Stomach (tissue), 9 donors: Measurements from ENCODE around the gene MTA2. TPM values are rescaled to one million over a fixed set of nuclear protein-coding genes. Genes with fewer than 3 reads are reported as not detected.
A peak's percentile ranks its signal among the peaks of the same experiment; 100 is the strongest.

ENCODE experiments used
- DNase-seq, 2 donors: peaks; one replicate each; pipeline versions ENCODE4 v3.0.0 to v3.0.0-alpha.2; 2013 to 2019
- H3K27ac ChIP-seq, 5 donors: fragments of 200-600 bp in 4 of 5; sonication (generic) in 4 of 5; one replicate each; pipeline ENCODE4 v1.5.1; 2013 to 2019; ENCODE audit warnings: mild to moderate bottlenecking in 1 of 5, moderate library complexity in 1 of 5
- H3K27me3 ChIP-seq, 3 donors: fragments of 200-600 bp; sonication (generic); one replicate each; pipeline ENCODE4 v1.5.1; 2017 to 2019; ENCODE audit warnings: mixed run types in 1 of 3
- H3K36me3 ChIP-seq, 4 donors: fragments of 200-600 bp; sonication (generic); 1 replicate in 3 of 4; 2 replicates in 1 of 4; pipeline ENCODE4 v1.5.1; 2016 to 2019
- H3K4me1 ChIP-seq, 4 donors: fragments of 200-600 bp; sonication (generic); one replicate each; pipeline ENCODE4 v1.5.1; 2016 to 2019
- H3K4me3 ChIP-seq, 4 donors: fragments of 200-600 bp; sonication (generic) in 3 of 4; one replicate each; pipeline ENCODE4 v1.5.1; 2016 to 2019; ENCODE audit warnings: mild to moderate bottlenecking in 1 of 4
- H3K9me3 ChIP-seq, 4 donors: fragments of 200-600 bp; sonication (generic); one replicate each; pipeline ENCODE4 v1.5.1; 2016 to 2019
- CTCF ChIP-seq, 7 experiments: fragments of 450-650 bp in 4 of 7; fragments of 200-600 bp in 3 of 7; sonication (generic) in 3 of 7; IDR thresholded peaks; one replicate each; pipeline ENCODE4 v1.5.1; 2016 to 2019; ENCODE audit warnings: antibody characterized with exemption in 7 of 7, control low read depth in 2 of 7, mild to moderate bottlenecking in 1 of 7
- EP300 ChIP-seq: sonication (generic); formaldehyde crosslinking; IDR thresholded peaks from one replicate; pipeline ENCODE4 v1.6.1; 2017; ENCODE audit warnings: antibody characterized with exemption
- POLR2A ChIP-seq, 4 donors: fragments of 450-650 bp; IDR thresholded peaks; one replicate each; pipeline ENCODE4 v1.6.1; 2016; ENCODE audit warnings: antibody characterized with exemption in 4 of 4, control low read depth in 2 of 4, mild to moderate bottlenecking in 1 of 4, moderate library complexity in 1 of 4
- POLR2AphosphoS5 ChIP-seq, 3 donors: sonication (generic); formaldehyde crosslinking; IDR thresholded peaks; one replicate each; pipeline ENCODE4 v1.6.1; 2016; ENCODE audit warnings: antibody characterized with exemption in 3 of 3
- WGBS, 5 donors: extraction: QIAGEN DNeasy Blood & Tissue Kit in 3 of 5; methylation state at CpG; one replicate each; pipeline versions ENCODE4 v1.1.5 to v1.1.7; 2013 to 2018; 5-methylcytosine and 5-hydroxymethylcytosine counted together
- intact Hi-C: fragments of 100-400 bp; cut with DNase I; formaldehyde crosslinking; loops from one replicate; pipeline ENCODE4 v1.15.1; 2023; ENCODE audit warnings: low total_unique reads
- polyA plus RNA-seq, 3 donors: library from polyadenylated mRNA; stranded (reverse); fragments of 200-250 nt; gene quantifications; one replicate each; pipeline ENCODE4 v1.2.3, GENCODE V29; 2013
- total RNA-seq, 5 donors: library from RNA; depleted of rRNA; stranded (reverse); fragments of >200 nt; gene quantifications; one replicate each; pipeline versions ENCODE4 v1.1.0 to v1.2.3, GENCODE V29; 2014 to 2016
- donor health status: healthy with polysubstance abuse.
- donor health status: Bipolar disorder and iron deficiency.
- donor health status: healthy.

The MTA2 gene
- total and polyA plus RNA-seq, 8 donors: 32.8 to 110 (median 56.5) TPM

DNA sequence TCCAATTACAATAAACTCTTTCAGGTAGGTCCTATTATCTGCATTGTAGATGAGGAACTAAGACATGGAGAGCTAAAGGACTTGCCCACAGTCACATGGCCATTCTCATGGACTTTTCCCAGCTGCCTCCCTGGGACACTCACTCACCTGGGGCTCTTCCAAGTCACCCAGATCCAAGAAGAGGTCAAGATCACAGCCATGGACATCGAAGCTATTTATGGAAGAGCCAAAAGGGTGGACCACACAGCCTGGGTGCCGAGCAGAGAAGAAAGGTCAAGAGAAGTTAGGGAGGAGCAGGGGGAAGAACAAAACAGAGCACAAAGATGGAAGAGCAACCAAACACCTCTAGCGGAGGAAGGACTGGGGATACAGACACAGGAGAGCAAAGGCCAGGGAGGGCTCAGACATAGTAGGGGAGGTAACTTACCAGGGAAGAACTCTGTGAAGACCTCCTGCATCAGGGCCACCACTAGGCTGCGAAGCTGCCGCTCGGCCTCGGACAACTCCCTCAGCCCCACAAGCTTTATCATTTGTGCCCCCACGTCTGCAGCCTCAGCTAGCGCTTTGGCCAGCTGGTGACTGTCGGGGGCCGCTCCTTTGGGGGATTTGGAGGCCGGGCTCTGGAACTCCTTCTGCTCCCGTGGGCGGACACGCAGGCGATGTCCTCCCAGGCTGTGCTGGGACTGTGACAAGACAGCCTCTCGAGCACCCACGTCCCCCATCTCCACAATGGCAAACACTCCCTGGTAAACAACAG, 20.5 kb downstream of the MTA2 start:
- TF ChIP-seq EP300 (no peak), POLR2A (IDR thresholded peaks at IDR 0.05) (no peak), CTCF (IDR thresholded peaks at IDR 0.05) (no peak), POLR2AphosphoS5 (IDR thresholded peaks at IDR 0.05) (no peak)
- 90 to 95% (median 93%) methylated on average over 18 of the region's 18 CpGs for WGBS, 5 donors
- intact Hi-C loops: no loop called here
- H3K36me3 ChIP-seq: peaks cover 30 to 96% (median 89%) of the 10 kb centered on the region in 4 donors
- H3K27ac ChIP-seq: no peak overlapping the region
- H3K4me3 ChIP-seq: no peak overlapping the region
- peaks cover 5 to 22% (median 12%) of the 10 kb centered on the region in 4 donors for H3K4me1 ChIP-seq
- no peaks in the 10 kb centered on the region for H3K9me3 ChIP-seq
- H3K27me3 ChIP-seq: no peaks in the 10 kb centered on the region
- DNase-seq: no peak

DNA sequence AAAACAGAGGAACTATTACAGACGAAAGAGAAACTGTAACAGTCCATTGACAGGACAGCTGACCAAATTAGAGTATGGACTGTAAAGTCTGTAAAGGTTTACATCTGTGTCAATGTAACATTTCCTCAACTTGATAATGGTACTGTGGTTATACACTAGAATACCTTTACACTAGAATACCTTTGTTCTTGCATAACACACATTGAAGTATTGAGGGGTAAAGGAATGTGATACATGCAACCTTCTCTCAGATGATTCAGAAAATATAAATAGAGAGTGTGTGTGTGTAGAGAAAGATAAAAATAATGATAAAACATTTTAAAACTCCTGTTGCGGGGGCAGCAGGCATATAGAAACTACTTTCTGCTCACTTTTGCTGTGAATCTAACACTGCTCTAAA, 22.4 kb downstream of the MTA2 start:
- Histone ChIP-seq H3K27me3 (no peaks in the 10 kb centered on the region), H3K9me3 (no peaks in the 10 kb centered on the region), H3K4me1 (peaks cover 21 to 34% (median 30%) of the 10 kb centered on the region in 4 donors), H3K4me3 (no peak overlapping the region), H3K36me3 (peaks cover 20 to 83% (median 79%) of the 10 kb centered on the region in 4 donors), H3K27ac (no peak overlapping the region)
- DNase-seq: no peak
- 71 to 94% (median 81%) methylated on average over 2 of the region's 2 CpGs for WGBS, 5 donors
- intact Hi-C loops: no loop called here
- TF ChIP-seq CTCF (IDR thresholded peaks at IDR 0.05) (no peak), POLR2A (IDR thresholded peaks at IDR 0.05) (no peak), POLR2AphosphoS5 (IDR thresholded peaks at IDR 0.05) (no peak), EP300 (no peak)

GRCh38 chr11:62578541-62578940, 23.1 kb downstream of the MTA2 start:
- DNase-seq: no peak
- Histone ChIP-seq H3K27me3 (no peaks in the 10 kb centered on the region), H3K36me3 (peaks cover 20 to 76% (median 73%) of the 10 kb centered on the region in 4 donors), H3K4me1 (peaks cover 21 to 35% (median 30%) of the 10 kb centered on the region in 4 donors), H3K9me3 (no peaks in the 10 kb centered on the region), H3K4me3 (no peak overlapping the region), H3K27ac (peak overlapping the region in 3 of 5 donors; percentile 10 to 95 (median 93))
- intact Hi-C loops: no loop called here
- 95 to 100% (median 96%) methylated on average over 10 to 11 of the region's 11 CpGs for whole genome bisulfite sequencing, 5 donors
- no peak for TF ChIP-seq POLR2A (IDR thresholded peaks at IDR 0.05)

DNA sequence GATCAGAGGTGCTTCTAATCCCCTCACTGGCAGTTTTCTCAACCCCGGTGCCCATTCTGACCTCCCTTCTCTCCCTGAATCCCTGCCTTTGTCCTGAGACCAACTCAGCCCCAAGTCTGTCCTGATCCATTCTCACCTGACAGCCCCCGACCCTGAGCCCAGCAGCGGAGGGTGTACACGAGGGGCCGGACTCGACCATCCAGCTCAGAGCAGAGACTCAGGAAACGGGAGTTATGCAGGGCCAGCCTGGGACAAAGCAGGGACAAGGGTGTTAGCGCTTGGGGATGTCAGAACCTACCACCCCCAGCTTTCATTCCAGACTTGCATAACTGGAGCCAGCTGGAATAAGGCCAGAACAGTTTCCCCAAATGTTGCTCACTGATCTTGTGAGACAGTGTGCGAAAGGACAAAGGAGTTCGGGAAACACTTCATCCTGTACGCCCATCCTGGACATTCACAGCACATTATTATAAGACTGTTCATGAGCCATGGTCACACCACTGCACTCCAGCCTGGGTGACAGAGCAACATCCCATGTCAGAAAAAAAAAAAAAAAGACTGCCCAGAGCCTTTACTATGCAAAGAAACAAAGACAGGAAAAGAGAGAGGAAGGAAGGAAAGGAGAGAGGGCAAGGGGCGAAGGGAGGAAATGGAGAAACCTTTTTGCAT, 24.5 kb downstream of the MTA2 start:
- H3K36me3 ChIP-seq: peaks cover 20 to 69% (median 68%) of the 10 kb centered on the region in 4 donors
- H3K27me3 ChIP-seq: no peaks in the 10 kb centered on the region
- H3K4me1 ChIP-seq: peaks cover 26 to 43% (median 41%) of the 10 kb centered on the region in 4 donors
- no peaks in the 10 kb centered on the region for H3K9me3 ChIP-seq
- 48 to 66% (median 59%) methylated on average over 12 of the region's 12 CpGs for WGBS, 5 donors
- peak in 1 of 2 donors; percentile 49 for DNase-seq
- TF ChIP-seq EP300 (no peak), POLR2AphosphoS5 (IDR thresholded peaks at IDR 0.05) (peak in 2 of 3 donors; percentile 29 to 30)
- H3K4me3 ChIP-seq: no peak overlapping the region
- intact Hi-C loops: no loop called here
- H3K27ac ChIP-seq: peak overlapping the region; percentile 42 to 95 (median 93)

DNA sequence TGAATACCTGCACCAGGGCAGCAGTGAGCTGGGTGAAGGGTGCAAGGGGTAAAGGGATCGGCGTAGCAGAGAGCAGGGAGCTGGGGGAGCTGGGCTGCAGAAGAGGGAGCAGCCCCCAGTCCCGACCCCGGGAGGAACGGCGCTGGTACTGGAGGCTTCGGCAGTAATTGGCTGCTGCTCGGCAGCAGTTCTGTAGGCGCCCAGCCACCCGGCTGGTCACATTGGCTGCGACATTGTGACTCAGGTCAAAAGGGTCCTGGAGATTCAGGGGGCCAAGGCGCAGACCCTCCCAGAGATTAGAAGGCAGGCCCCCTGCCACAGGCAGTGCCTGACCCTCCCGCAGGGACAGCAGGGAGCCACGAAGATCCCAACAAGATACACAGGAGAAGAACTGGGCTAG, 25.8 kb downstream of the MTA2 start:
- intact Hi-C loops: no loop called here
- Histone ChIP-seq H3K4me1 (peaks cover 26 to 54% (median 49%) of the 10 kb centered on the region in 4 donors), H3K4me3 (peak overlapping the region in 2 of 4 donors; percentile 79 to 98), H3K36me3 (peaks cover 26 to 69% (median 68%) of the 10 kb centered on the region in 4 donors), H3K27ac (peak overlapping the region in 4 of 5 donors; percentile 91 to 95 (median 94)), H3K27me3 (no peaks in the 10 kb centered on the region), H3K9me3 (no peaks in the 10 kb centered on the region)
- TF ChIP-seq EP300 (no peak), CTCF (IDR thresholded peaks at IDR 0.05) (no peak), POLR2A (IDR thresholded peaks at IDR 0.05) (no peak), POLR2AphosphoS5 (IDR thresholded peaks at IDR 0.05) (no peak)
- 81 to 92% (median 84%) methylated on average over 14 of the region's 14 CpGs for WGBS, 5 donors
- DNase-seq: no peak
